HPDE6-E6E7 (cell line): ENCODE measurements around the gene PSMD6.
A peak's percentile ranks its signal among the peaks of the same experiment; 100 is the strongest.

Source experiments
- DNase-seq: peaks from one replicate; pipeline ENCODE4 v3.0.0; 2011; ENCODE audit warnings: missing footprints; ENCODE audit errors: extremely low spot score

PSMD6 gene

GRCh38 chr3:64023187-64023860 is at the start of gene PSMD6:
Gene PSMD6, minus strand, starts transcription at chr3:64023494. Its CDS starts 75 bp downstream, at chr3:64023419.
- DNase-seq: peak; percentile 57

GRCh38 chr3:64072126-64072525 is 48.8 kb upstream of the PSMD6 start:
- no peak for DNase-seq

GRCh38 chr3:64070704-64071103 is 47.4 kb upstream of the PSMD6 start:
- no peak for DNase-seq

- no peak for DNase-seq
Observed at GRCh38 chr3:64067506-64068346, 44.4 kb upstream of the PSMD6 start.

GRCh38 chr3:64064804-64065203 is 41.5 kb upstream of the PSMD6 start:
- DNase-seq: no peak

DNA sequence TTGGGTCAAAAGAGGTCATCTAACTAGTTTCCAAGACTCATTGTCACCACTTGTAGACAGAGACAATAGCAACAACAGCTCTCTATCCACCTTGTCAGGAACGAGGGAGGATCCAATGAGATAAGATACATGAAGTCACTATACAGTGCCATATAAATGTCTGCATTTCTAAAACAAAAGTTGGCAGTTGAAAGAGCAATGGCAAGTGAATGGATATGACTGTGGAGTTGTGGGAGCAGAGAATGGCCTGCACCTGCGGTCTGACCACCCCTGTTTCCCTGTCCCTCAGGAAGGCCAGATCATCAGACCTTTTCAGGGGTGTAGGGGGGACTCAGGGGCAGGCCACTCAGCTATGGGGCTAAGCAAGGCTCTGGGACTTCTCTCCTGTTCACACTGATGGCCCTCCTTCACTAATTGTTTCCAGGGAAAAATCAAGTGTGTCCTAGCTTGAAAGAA is 40.7 kb upstream of the PSMD6 start:
- no peak for DNase-seq

- no peak for DNase-seq
Observed at GRCh38 chr3:64063207-64063982, 40.1 kb upstream of the PSMD6 start.

DNA sequence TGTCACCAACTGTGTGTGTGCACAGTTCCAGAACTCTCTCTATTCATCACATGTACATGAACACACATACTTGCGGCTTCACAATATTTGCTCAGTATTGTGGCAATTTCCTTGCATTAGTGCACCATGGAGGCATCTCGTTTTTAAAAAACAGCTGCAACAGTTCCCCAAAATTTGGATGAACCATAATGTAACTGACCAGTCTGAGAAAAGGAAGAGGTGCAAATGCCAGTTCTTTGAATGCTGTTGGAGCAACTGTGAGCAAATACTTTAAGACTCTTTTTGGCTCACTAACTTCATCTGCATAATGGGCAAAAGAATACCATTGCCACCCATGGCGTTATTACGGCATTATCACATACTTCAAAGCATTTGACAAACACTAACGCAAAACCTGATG is 38.3 kb upstream of the PSMD6 start:
- no peak for DNase-seq

DNA sequence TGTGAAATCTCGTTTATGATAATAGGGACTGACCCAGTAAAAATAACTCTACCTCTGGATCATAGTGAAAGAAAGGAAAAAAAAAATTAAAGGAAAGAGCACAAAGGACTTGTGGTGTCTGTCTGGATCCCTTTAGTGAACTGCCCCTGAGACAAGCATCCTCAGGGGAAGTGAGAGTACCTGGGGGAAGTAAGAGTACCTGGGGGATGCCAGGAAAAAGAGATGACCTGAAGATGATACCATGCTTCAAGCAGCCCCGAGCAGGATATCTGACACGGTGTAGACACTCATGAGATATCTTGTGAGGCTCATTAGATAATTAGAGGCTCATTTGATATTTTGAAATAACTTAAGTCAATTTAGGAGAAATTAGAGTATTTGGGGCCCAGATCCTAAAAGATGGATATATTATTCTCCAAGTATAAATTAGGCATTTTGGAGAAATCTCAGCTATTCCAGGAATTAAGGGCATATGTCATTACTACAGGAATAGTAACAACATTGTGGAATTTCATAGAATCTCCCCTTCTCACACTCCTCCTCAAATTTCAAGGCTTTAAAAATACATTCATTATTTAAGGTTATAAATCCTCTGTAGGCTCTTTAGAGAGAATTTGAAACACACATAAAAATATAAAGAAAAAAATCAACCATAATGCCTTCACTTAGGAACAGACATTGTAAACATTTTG is 36.3 kb upstream of the PSMD6 start:
- no peak for DNase-seq

DNA sequence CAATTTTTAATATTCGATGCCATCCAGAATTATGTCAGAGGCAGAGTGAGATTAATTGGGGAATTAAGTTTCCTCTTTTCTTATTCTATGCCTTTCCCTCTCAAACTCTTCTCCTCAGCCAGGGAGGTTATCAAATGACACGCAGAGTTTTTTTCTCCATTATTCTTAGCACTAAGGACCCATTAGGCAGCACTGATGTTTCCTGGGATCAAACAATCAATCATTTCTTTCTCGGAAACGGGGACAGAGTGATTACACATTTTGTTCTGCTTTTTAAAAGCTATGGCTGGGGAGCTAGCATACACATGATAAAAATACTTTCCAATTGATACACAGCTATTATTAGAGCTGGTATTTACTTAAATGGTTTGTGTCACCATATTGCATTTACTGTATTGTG is 35.3 kb upstream of the PSMD6 start:
- no peak for DNase-seq

- no peak for DNase-seq
Observed at GRCh38 chr3:64057231-64057630, 33.9 kb upstream of the PSMD6 start.

DNA sequence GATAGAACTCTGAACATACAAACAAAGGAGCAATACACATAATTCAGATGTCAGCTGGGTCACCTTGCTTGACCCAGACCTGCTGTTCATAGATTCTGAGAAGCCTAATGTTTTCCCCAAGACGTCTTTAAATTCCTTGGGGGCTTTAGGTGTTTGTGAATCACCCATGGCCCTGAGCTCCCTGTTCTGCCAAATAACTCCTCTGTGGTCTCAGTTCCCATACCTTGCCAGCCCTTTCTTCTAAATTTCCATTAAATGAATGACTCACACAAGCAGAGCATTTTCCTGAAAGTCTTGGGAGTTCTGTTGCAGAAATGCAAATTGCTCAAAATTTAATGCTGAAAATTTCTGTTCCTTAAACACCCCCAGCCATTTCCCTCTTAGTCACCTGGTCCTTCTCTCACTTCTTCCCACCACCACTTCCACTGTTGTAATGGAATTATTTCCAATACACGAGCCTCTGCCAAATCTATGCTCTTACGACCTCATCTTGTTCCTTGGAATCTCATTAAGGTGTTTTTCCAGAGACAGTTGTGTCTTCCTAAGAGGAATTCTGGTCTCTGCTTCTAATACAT is 33.4 kb upstream of the PSMD6 start:
- no peak for DNase-seq

GRCh38 chr3:64055076-64055475 is 31.8 kb upstream of the PSMD6 start:
- no peak for DNase-seq

GRCh38 chr3:64054488-64054887 is 31.2 kb upstream of the PSMD6 start:
- no peak for DNase-seq

DNA sequence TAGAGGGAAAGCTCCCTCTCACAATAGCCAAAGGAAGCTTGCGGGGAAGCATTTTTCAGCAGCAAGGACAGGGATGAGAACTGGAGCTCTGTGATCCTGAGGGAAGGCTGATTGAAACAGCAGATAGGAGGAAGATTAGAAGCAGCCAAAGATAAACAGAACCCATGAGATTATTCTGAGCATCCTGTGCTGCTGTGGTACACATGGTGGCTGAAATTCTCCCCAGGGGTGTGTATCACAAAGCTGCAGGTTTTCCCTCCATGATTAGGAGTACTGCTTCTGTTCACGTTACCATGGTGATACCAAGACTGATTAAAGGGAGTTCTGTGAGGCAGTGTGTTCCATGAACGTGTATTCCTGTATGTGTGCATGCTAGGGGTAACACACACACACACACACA is 30.3 kb upstream of the PSMD6 start:
- DNase-seq: no peak

DNA sequence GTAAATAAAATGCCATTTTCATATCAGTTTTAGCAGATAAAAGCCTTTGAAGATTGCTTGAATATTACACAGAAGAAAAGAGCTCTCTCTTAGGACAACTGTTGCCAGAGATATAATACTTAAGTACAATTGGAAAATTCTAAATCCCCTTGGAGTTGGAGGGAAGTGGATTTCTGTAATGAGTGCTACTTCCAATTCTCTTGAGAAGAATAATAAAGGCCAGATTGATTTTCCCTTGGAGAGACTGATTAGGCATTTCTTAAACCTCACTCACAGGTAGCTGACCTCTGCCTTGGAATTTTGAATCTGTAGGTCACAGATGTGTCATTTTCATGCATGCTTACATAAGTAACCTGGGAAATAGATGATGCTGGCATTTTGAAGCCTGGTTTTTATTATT is 29.8 kb upstream of the PSMD6 start:
- DNase-seq: no peak

DNA sequence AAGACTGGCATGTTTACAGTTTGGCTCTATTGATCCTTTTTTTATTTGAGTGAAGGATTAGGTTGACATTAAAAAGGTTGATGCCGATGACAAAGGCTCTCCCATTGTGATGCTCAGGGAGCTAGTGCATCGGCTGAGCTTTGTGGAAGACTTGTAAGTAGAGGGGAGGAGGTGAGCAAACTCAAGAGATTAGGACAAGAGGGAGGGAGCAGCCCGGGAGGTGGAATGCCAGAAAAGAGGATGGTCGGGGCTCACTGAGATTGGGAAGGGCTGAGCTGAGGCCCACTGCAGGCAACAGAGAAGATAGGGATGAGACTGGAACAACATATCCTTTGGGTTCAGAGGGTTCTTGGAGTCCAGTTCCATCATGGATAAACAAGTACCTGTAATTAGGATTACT is 26.5 kb upstream of the PSMD6 start:
- DNase-seq: no peak

DNA sequence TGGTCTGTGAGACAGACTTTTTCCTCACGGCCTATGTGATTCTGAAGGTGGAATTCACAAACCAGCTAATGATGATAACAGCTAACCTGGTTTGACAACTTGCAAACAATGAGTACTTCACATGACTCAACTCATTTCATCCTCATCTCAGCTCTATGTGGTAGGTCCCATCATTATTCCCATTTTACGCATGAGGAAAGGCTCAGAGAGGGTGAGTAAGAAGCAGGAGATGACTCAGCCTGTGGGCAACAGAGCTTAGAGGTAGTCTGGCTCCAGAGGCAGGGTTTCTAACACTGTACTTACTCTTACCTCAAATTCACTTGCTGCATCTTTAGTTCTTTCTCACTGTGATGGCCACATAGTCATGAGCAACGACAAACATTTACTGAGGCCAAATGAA is 25.8 kb upstream of the PSMD6 start:
- no peak for DNase-seq

GRCh38 chr3:64048631-64049061 is 25.4 kb upstream of the PSMD6 start:
- DNase-seq: no peak

DNA sequence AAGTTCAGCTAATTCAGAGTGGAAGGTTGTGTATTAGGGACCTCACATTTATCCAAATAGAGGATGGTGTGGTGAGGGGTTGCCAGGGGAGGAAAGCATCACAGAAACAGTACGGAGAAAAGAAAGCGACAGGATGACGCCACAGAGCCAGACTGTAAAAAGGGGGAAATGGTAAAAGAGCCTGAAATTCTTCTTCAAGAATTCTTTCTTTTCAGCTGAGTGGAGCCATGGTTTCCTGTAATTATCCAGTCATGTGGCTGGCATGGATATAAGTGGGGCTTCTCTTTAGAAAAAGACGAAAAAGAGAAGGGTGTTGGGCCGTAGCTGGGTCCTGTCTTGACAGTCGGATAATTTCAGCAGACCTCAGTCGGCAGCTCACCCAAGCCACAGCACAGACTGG is 24.5 kb upstream of the PSMD6 start:
- DNase-seq: no peak

DNA sequence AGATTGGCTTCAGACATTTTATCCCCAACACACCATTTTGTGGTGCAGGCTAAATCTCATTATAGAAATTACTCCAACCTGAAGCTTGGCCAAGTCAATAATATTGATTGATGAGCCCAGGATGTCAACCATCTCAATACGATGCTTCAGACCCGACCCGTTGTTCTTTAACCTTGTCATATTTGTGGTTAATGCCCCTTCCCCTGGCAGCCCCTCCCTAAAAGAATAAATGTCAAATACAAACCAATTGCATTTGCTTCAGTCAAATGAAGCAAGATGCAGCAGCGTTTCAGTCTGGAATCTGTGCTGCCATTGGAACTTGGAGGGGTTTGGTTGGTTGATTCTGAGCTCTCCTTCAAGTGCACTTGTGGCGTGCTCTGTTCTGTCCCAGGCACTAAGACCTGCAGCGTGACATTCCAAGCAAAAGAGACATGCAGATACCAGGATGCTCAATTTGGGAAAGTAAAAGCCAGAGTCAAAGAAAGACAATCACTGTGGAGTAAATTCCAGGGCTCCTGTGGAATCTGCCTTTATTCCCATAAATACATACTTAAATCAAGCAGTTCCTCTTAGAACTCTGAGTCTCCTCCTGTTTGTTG is 23.8 kb upstream of the PSMD6 start:
- DNase-seq: no peak
